ENCODE results near the gene MPP2.

GRCh38 chr17:43950554-43950953 lies 43.2 kb upstream of the MPP2 start:
- TF ChIP-seq CTCF (conservative IDR thresholded peaks at IDR 0.05; ENCODE audit: low read length) (no peak), EZH2phosphoT487 (IDR thresholded peaks at IDR 0.05; ENCODE audit: borderline replicate concordance, low read depth, low read length) (no peak)
